Endodermal cell (in vitro differentiated cells): Measurements from ENCODE around the gene TSHZ2. TPM values are rescaled to one million over a fixed set of nuclear protein-coding genes. Genes with fewer than 3 reads are reported as not detected.

Experiments
- DNase-seq: peaks from one replicate; pipeline ENCODE4 v3.0.0-alpha.2; 2017
- H3K27ac ChIP-seq: 2 replicates; pipeline ENCODE4 v1.5.1; 2013; ENCODE audit warnings: mild to moderate bottlenecking, low read depth, low read length, moderate library complexity
- H3K27me3 ChIP-seq: 2 replicates; pipeline ENCODE4 v1.6.1; 2013; ENCODE audit warnings: mild to moderate bottlenecking, low read length, moderate library complexity; ENCODE audit not compliant: insufficient read depth, control insufficient read depth, poor library complexity, severe bottlenecking
- H3K36me3 ChIP-seq: 2 replicates; pipeline ENCODE4 v1.7.0; 2013; ENCODE audit warnings: mild to moderate bottlenecking, low read length, moderate library complexity; ENCODE audit not compliant: control insufficient read depth, insufficient read depth
- H3K4me1 ChIP-seq: one replicate; pipeline ENCODE4 v1.7.0; 2013; ENCODE audit warnings: low read length; ENCODE audit not compliant: control insufficient read depth, insufficient read depth
- H3K4me3 ChIP-seq: 2 replicates; pipeline ENCODE4 v1.5.1; 2013; ENCODE audit warnings: mild to moderate bottlenecking, low read length, moderate library complexity
- H3K9ac ChIP-seq: 2 replicates; pipeline ENCODE4 v1.6.1; 2013; ENCODE audit warnings: mild to moderate bottlenecking, low read length, moderate library complexity; ENCODE audit not compliant: poor library complexity, severe bottlenecking; ENCODE audit errors: extremely low read depth
- H3K9me3 ChIP-seq: 2 replicates; pipeline ENCODE4 v1.6.1; 2013; ENCODE audit warnings: mild to moderate bottlenecking, low read length, moderate library complexity; ENCODE audit not compliant: control insufficient read depth
- H3K27ac Mint-ChIP-seq: 2 replicates; pipeline ENCODE4 v1.8.0; 2020; ENCODE audit warnings: mixed read lengths
- H3K27me3 Mint-ChIP-seq: 2 replicates; pipeline ENCODE4 v1.8.0; 2021; ENCODE audit warnings: mild to moderate bottlenecking, mixed read lengths; ENCODE audit not compliant: insufficient read depth
- H3K36me3 Mint-ChIP-seq: 2 replicates; pipeline ENCODE4 v1.8.0; 2020; ENCODE audit warnings: low read depth, mixed read lengths
- H3K4me1 Mint-ChIP-seq: 2 replicates; pipeline ENCODE4 v1.8.0; 2020; ENCODE audit warnings: mixed read lengths
- H3K4me3 Mint-ChIP-seq: 2 replicates; pipeline ENCODE4 v1.8.0; 2020; ENCODE audit warnings: mild to moderate bottlenecking, moderate library complexity, mixed read lengths
- H3K9me3 Mint-ChIP-seq: 2 replicates; pipeline ENCODE4 v1.8.0; 2020; ENCODE audit warnings: mild to moderate bottlenecking, mixed read lengths
- CTCF ChIP-seq: fragments of 200-600 bp; sonication (generic); conservative IDR thresholded peaks from 2 replicates; pipeline ENCODE4 v1.5.0; 2021; ENCODE audit warnings: antibody characterized with exemption, mild to moderate bottlenecking
- WGBS, 2 experiments: methylation state at CpG; one replicate each; pipeline versions ENCODE4 v1.1.5 to v1.1.7; 2013; ENCODE audit warnings: missing lambda C conversion rate in 2 of 2, mixed read lengths in 1 of 2; ENCODE audit not compliant: insufficient coverage in 1 of 2, insufficient read length in 1 of 2; 5-methylcytosine and 5-hydroxymethylcytosine counted together
- total RNA-seq, 2 donors: library from RNA; stranded (reverse); fragmentation: NEBNext Ultra II Directional in 1 of 2; extraction: Animal tissue kit (Norgen Biotek cat#: 25700) in 1 of 2; gene quantifications; 2 replicates in 1 of 2; 3 replicates in 1 of 2; pipeline ENCODE4 v1.2.1, GENCODE V29; 2021

Gene TSHZ2
- total RNA-seq, 2 donors from 2014 or later: 0.07 to 0.31 TPM

GRCh38 chr20:53304146-53304545 lies 332.0 kb downstream of the TSHZ2 start:
- H3K4me3 ChIP-seq: no peak overlapping the region
- no peaks in the 10 kb centered on the region for H3K36me3 ChIP-seq
- H3K4me1 ChIP-seq: no peaks in the 10 kb centered on the region
- H3K27ac Mint-ChIP-seq: no peak overlapping the region
- no peak overlapping the region for H3K27ac ChIP-seq
- 79 to 82% methylated on average over 2 to 3 of the region's 3 CpGs for WGBS, 2 experiments
- H3K4me3 Mint-ChIP-seq: no peak overlapping the region
- no peak for TF ChIP-seq CTCF
- H3K27me3 Mint-ChIP-seq: no peaks in the 10 kb centered on the region
- no peaks in the 10 kb centered on the region for H3K4me1 Mint-ChIP-seq
- no peaks in the 10 kb centered on the region for H3K27me3 ChIP-seq
- H3K9me3 Mint-ChIP-seq: no peaks in the 10 kb centered on the region
- DNase-seq: no peak
- H3K9ac ChIP-seq: no peak overlapping the region
- no peaks in the 10 kb centered on the region for H3K36me3 Mint-ChIP-seq
- no peaks in the 10 kb centered on the region for H3K9me3 ChIP-seq

- no peak for TF ChIP-seq CTCF
- Mint-ChIP-seq H3K27ac (no peak overlapping the region), H3K4me1 (no peaks in the 10 kb centered on the region), H3K27me3 (no peaks in the 10 kb centered on the region), H3K9me3 (no peaks in the 10 kb centered on the region), H3K4me3 (no peak overlapping the region), H3K36me3 (no peaks in the 10 kb centered on the region)
- H3K36me3 ChIP-seq: no peaks in the 10 kb centered on the region
- no peaks in the 10 kb centered on the region for H3K9me3 ChIP-seq
- no peak overlapping the region for H3K9ac ChIP-seq
- DNase-seq: no peak
- H3K4me3 ChIP-seq: no peak overlapping the region
- 84 to 93% methylated on average over 5 to 8 of the region's 8 CpGs for WGBS, 2 experiments
- no peaks in the 10 kb centered on the region for H3K27me3 ChIP-seq
- no peak overlapping the region for H3K27ac ChIP-seq
- H3K4me1 ChIP-seq: no peaks in the 10 kb centered on the region
These were observed 334.1 kb downstream of the TSHZ2 start for GRCh38 chr20:53306192-53306805.

- H3K4me1 ChIP-seq: no peaks in the 10 kb centered on the region
- no peak for TF ChIP-seq CTCF
- no peak overlapping the region for H3K9ac ChIP-seq
- no peaks in the 10 kb centered on the region for H3K27me3 ChIP-seq
- Mint-ChIP-seq H3K4me1 (no peaks in the 10 kb centered on the region), H3K27me3 (no peaks in the 10 kb centered on the region), H3K9me3 (no peaks in the 10 kb centered on the region), H3K36me3 (no peaks in the 10 kb centered on the region), H3K4me3 (no peak overlapping the region), H3K27ac (no peak overlapping the region)
- no peaks in the 10 kb centered on the region for H3K36me3 ChIP-seq
- 88 to 93% methylated on average over 14 to 16 of the region's 16 CpGs for WGBS, 2 experiments
- DNase-seq: no peak
- H3K9me3 ChIP-seq: no peaks in the 10 kb centered on the region
- no peak overlapping the region for H3K27ac ChIP-seq
- H3K4me3 ChIP-seq: no peak overlapping the region
These were observed 335.9 kb downstream of the TSHZ2 start for GRCh38 chr20:53307964-53308597.
